Measurements from ENCODE around the gene AUTS2. TPM values are rescaled to one million over a fixed set of nuclear protein-coding genes. Genes with fewer than 3 reads are reported as not detected.

The AUTS2 gene
- total RNA-seq, 1 experiment from 2014 or later: 256 TPM

GRCh38 chr7:70833726-70834125 lies 1235.5 kb downstream of the AUTS2 start:
- Histone ChIP-seq H3K4me1 (ENCODE audit: insufficient read depth, low read length) (peaks cover 11% of the 10 kb centered on the region), H3K79me2 (ENCODE audit: insufficient read depth, low read length) (no peaks in the 10 kb centered on the region; the same call in 1 of the 2 replicates), H3K9me3 (ENCODE audit: control insufficient read depth, low read depth, low read length) (no peaks in the 10 kb centered on the region), H2BK5ac (ENCODE audit: insufficient read length, low read length) (no peak overlapping the region), H3K79me1 (ENCODE audit: insufficient read depth, low read depth, low read length, poor library complexity, severe bottlenecking) (no peaks in the 10 kb centered on the region), H3K27ac (ENCODE audit: insufficient read length, low read depth, low read length) (no peak overlapping the region), H2BK15ac (ENCODE audit: low read depth, low read length) (no peak overlapping the region), H3K23ac (ENCODE audit: insufficient read length, low read depth, low read length) (no peak overlapping the region), H4K20me1 (ENCODE audit: control insufficient read depth, insufficient read depth, insufficient read length) (no peaks in the 10 kb centered on the region), H3K18ac (ENCODE audit: insufficient read length, low read depth, low read length) (no peak overlapping the region), H3K4ac (ENCODE audit: low read depth, low read length) (no peak overlapping the region), H4K8ac (replicated peaks; ENCODE audit: insufficient read length, low read depth, low read length) (no peak overlapping the region), H2BK120ac (ENCODE audit: low read depth, low read length, poor library complexity, severe bottlenecking) (no peak overlapping the region), H4K91ac (ENCODE audit: insufficient read length, low read depth, low read length) (no peak overlapping the region), H2BK20ac (ENCODE audit: low read depth, low read length, poor library complexity, severe bottlenecking) (no peak overlapping the region), H3K23me2 (ENCODE audit: insufficient read length, low read depth, low read length, poor library complexity, severe bottlenecking) (no peaks in the 10 kb centered on the region), H2BK12ac (ENCODE audit: insufficient read length, low read depth, low read length) (no peak overlapping the region), H3K9ac (ENCODE audit: extremely low read depth, insufficient read length, low read length) (no peak overlapping the region), H2AFZ (ENCODE audit: low read length) (no peak overlapping the region), H3T11ph (ENCODE audit: low read length) (no peak overlapping the region), H3K56ac (ENCODE audit: insufficient read length, low read depth, low read length) (no peak overlapping the region), H4K5ac (ENCODE audit: insufficient read length, low read depth, low read length) (no peak overlapping the region), H3K27me3 (ENCODE audit: insufficient read depth, low read length) (no peaks in the 10 kb centered on the region), H3K14ac (ENCODE audit: insufficient read depth, low read length) (no peak overlapping the region), H2AK5ac (ENCODE audit: insufficient read length, low read length) (no peak overlapping the region), H3K4me2 (ENCODE audit: insufficient read depth, insufficient read length, low read length) (no peak overlapping the region)
- Mint-ChIP-seq H3K4me3 (no peak overlapping the region), H3K27me3 (ENCODE audit: low read depth) (peaks cover 3% of the 10 kb centered on the region; the same call in 1 of the 2 replicates), H3K9me3 (peaks cover 15 to 22% of the 10 kb centered on the region in 2 experiments), H3K4me1 (peaks cover 34 to 39% of the 10 kb centered on the region in 2 experiments), H3K36me3 (ENCODE audit: insufficient read depth in 1 of 3, low read depth in 3 of 3) (peaks cover 11 to 25% (median 14%) of the 10 kb centered on the region in 3 experiments; a peak in 6 of 7 replicates), H3K27ac (no peak overlapping the region)
- no peak for TF ChIP-seq CTCF (conservative IDR thresholded peaks at IDR 0.05)
- no peak for DNase-seq
- no CpG with 5 or more reads among the region's 1 CpG for WGBS (ENCODE audit: extremely low coverage, insufficient read length, low lambda C conversion rate)

All from H9 (cell line).